ENCODE data around the gene TYROBP. TPM values are rescaled to one million over a fixed set of nuclear protein-coding genes. Genes with fewer than 3 reads are reported as not detected.

The TYROBP gene
- total and polyA plus RNA-seq, 2 of the 4 experiments (the other 2 are of a cell fraction), result not detected

DNA sequence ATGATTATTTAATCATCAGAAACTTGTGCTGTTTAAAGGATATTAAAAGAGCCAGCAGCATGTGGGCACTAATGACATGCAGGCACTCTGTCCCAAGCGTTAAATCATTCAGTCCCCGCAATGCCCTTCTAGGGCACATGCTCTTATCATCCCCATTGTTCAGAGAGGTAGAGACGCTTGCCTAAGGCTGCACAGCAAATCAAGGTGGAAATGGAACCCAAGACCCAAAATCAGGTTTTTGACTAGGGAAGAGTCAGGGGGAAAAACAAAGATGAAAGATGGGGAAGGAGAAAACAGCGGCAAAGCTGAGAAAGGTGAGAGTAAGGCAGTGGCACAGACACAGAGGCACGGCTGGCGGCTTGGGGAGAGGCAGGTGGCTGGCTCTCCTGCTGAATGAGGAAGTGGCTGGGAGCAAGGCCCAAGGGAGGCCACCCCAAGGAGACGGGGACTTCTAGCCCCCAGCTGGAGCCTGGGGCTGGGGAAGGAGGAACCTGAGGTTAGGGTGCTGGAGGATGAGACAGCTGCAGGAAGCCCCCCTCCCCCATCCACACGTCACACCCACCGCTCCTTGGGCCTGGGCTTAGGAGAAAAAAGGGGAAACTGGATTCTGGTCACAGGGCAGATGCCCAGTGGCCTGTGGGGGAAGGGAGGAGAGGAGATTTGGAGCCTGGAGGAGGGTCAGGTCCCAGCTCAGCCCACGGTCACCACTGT is 1.0 kb upstream of the TYROBP start:
- no peak overlapping the region for H2AK5ac ChIP-seq (ENCODE audit: low read depth, low read length)
- H4K5ac ChIP-seq (ENCODE audit: low read depth, low read length), result no peak overlapping the region
- peaks cover 5% of the 10 kb centered on the region for H3K9me1 ChIP-seq (ENCODE audit: insufficient read depth, low read length)
- BruUV-seq (replicated peaks), result no TSS peak
- no peak overlapping the region for H3K4me2 ChIP-seq (ENCODE audit: low read depth, low read length)
- H3K79me1 ChIP-seq (ENCODE audit: low read depth in 1 of 2, low read length in 2 of 2), result no peaks in the 10 kb centered on the region; a peak in 1 of 4 replicates
- ChIA-PET POLR2A (ENCODE audit: unreplicated experiment) (no interaction called here), CTCF (no interaction called here)
- H3K27ac ChIP-seq (ENCODE audit: insufficient read depth, low read length), result no peak overlapping the region
- no peaks in the 10 kb centered on the region for H4K20me1 ChIP-seq (ENCODE audit: insufficient read depth, low read length)
- H3K14ac ChIP-seq (replicated peaks; ENCODE audit: low read depth, low read length), result no peak overlapping the region
- no peak overlapping the region for H2AK9ac ChIP-seq (replicated peaks; ENCODE audit: low read depth, low read length, poor library complexity)
- H3K4ac ChIP-seq (ENCODE audit: low read depth, low read length), result no peak overlapping the region
- DNase-seq (no peak), ATAC-seq (ENCODE audit: low read depth) (no peak)
- no peak overlapping the region for H2BK15ac ChIP-seq (ENCODE audit: low read depth, low read length)
- no peaks in the 10 kb centered on the region for H3K9me3 ChIP-seq (ENCODE audit: control insufficient read depth, insufficient read depth, low read length)
- H4K91ac ChIP-seq (ENCODE audit: insufficient read depth, low read depth, low read length), result no peak overlapping the region
- no peak overlapping the region for H2BK20ac ChIP-seq (ENCODE audit: low read depth, low read length)
- no peak for TF ChIP-seq RCOR1 (IDR thresholded peaks at IDR 0.05; ENCODE audit: insufficient replicate concordance, low read length)
- no peak for TF ChIP-seq MXI1 (IDR thresholded peaks at IDR 0.05; ENCODE audit: borderline replicate concordance, low read depth, low read length)
- no peak for TF ChIP-seq CHD1 (IDR thresholded peaks at IDR 0.05; ENCODE audit: low read depth, low read length)
- TF ChIP-seq RFX5 (IDR thresholded peaks at IDR 0.05; ENCODE audit: low read depth, low read length), result no peak
- no peak for TF ChIP-seq POLR2A (IDR thresholded peaks at IDR 0.05; ENCODE audit: low read depth, low read length)
- TF ChIP-seq RAD21 (IDR thresholded peaks at IDR 0.05; ENCODE audit: low read length), result no peak
- TF ChIP-seq, protein P1, sequence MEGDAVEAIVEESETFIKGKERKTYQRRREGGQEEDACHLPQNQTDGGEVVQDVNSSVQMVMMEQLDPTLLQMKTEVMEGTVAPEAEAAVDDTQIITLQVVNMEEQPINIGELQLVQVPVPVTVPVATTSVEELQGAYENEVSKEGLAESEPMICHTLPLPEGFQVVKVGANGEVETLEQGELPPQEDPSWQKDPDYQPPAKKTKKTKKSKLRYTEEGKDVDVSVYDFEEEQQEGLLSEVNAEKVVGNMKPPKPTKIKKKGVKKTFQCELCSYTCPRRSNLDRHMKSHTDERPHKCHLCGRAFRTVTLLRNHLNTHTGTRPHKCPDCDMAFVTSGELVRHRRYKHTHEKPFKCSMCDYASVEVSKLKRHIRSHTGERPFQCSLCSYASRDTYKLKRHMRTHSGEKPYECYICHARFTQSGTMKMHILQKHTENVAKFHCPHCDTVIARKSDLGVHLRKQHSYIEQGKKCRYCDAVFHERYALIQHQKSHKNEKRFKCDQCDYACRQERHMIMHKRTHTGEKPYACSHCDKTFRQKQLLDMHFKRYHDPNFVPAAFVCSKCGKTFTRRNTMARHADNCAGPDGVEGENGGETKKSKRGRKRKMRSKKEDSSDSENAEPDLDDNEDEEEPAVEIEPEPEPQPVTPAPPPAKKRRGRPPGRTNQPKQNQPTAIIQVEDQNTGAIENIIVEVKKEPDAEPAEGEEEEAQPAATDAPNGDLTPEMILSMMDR (conservative IDR thresholded peaks at IDR 0.05; ENCODE audit: low read depth, low read length), result no peak
- TF ChIP-seq, protein P2, sequence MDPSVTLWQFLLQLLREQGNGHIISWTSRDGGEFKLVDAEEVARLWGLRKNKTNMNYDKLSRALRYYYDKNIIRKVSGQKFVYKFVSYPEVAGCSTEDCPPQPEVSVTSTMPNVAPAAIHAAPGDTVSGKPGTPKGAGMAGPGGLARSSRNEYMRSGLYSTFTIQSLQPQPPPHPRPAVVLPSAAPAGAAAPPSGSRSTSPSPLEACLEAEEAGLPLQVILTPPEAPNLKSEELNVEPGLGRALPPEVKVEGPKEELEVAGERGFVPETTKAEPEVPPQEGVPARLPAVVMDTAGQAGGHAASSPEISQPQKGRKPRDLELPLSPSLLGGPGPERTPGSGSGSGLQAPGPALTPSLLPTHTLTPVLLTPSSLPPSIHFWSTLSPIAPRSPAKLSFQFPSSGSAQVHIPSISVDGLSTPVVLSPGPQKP (IDR thresholded peaks at IDR 0.05; ENCODE audit: borderline replicate concordance, low read depth, low read length), result no peak
- no peak for TF ChIP-seq MAFK (IDR thresholded peaks at IDR 0.05; ENCODE audit: low read depth, low read length)
- no peak for TF ChIP-seq SMC3 (IDR thresholded peaks at IDR 0.05; ENCODE audit: low read depth, low read length)
- TF ChIP-seq MAZ (IDR thresholded peaks at IDR 0.05; ENCODE audit: borderline replicate concordance, low read depth, low read length), result no peak
- TF ChIP-seq, protein P3, sequence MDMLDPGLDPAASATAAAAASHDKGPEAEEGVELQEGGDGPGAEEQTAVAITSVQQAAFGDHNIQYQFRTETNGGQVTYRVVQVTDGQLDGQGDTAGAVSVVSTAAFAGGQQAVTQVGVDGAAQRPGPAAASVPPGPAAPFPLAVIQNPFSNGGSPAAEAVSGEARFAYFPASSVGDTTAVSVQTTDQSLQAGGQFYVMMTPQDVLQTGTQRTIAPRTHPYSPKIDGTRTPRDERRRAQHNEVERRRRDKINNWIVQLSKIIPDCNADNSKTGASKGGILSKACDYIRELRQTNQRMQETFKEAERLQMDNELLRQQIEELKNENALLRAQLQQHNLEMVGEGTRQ (IDR thresholded peaks at IDR 0.05; ENCODE audit: low read depth, low read length), result no peak
- TF ChIP-seq NFE2L2 (IDR thresholded peaks at IDR 0.05; ENCODE audit: low read depth, low read length), result no peak
- in situ Hi-C loops (cut with MboI; ENCODE audit: low sequenced_read_pairs), result no loop called here
- H4K8ac ChIP-seq (ENCODE audit: low read depth in 2 of 2, low read length in 2 of 2), result no peak overlapping the region
- 83% methylated on average over 1 of the region's 10 CpGs; no CpG with 5 or more reads in 1 of the 2 experiments for WGBS, 2 experiments (ENCODE audit: extremely low coverage in 2 of 2, insufficient read length in 1 of 2)
- no peak overlapping the region for H3K23ac ChIP-seq (ENCODE audit: low read depth, low read length)
- no peak overlapping the region for H3K18ac ChIP-seq (ENCODE audit: low read depth, low read length)
- H2BK5ac ChIP-seq (ENCODE audit: low read depth, low read length, poor library complexity, severe bottlenecking), result no peak overlapping the region
- intact Hi-C loops (cut with micrococcal nuclease), result no loop called here
- no peaks in the 10 kb centered on the region for H3K36me3 ChIP-seq (ENCODE audit: control insufficient read depth, insufficient read depth, low read length)
- H3K9ac ChIP-seq (ENCODE audit: low read depth, low read length), result no peak overlapping the region
- no peak overlapping the region for H2BK120ac ChIP-seq (ENCODE audit: low read depth, low read length)
- H3K4me1 ChIP-seq (ENCODE audit: control insufficient read depth, insufficient read depth, low read length), result peaks cover 14% of the 10 kb centered on the region
- dilution Hi-C loops (cut with HindIII; ENCODE audit: low sequenced_read_pairs, unreplicated experiment), result no loop called here
- H3K56ac ChIP-seq (ENCODE audit: extremely low read depth, insufficient read depth, low read length), result no peak overlapping the region
- H3K4me3 ChIP-seq (ENCODE audit: insufficient read depth, low read depth, low read length), result no peak overlapping the region
- H2AFZ ChIP-seq (replicated peaks; ENCODE audit: low read length, poor library complexity), result peak overlapping the region; percentile 51
- H3K27me3 ChIP-seq (ENCODE audit: control insufficient read depth, insufficient read depth, low read length), result no peaks in the 10 kb centered on the region
